GM19239 (cell line): Measurements from ENCODE around the gene DOK6.

Experiments used
- DNase-seq: peaks from one replicate; pipeline ENCODE4 v3.0.0; 2011; ENCODE audit warnings: low spot score; ENCODE audit not compliant: insufficient read length
- FAIRE-seq: peaks from 2 replicates; lab custom pipeline; 2011; peaks lifted over from hg19 to GRCh38; lab: Jason Lieb, UNC

Gene DOK6

DNA sequence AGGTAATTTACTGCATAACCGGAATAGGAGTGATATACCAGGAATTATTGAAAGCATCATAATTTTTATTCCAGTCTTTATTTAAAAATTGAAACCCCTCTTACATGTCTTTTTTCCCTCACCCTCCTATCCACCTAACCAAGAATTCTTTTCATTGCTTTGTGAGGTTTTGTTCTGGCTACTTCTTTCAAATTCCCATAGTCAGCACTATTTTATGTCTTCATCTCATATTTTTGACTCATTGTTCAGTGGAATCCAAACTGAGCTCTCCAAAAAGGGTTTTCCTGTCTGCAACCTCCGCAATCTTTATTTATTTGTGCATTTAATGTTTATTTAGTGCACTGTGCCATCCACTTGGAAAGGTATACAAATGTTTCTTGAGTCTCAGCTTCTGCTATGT, 128.5 kb downstream of the DOK6 start:
- FAIRE-seq: no peak
- no peak for DNase-seq

DNA sequence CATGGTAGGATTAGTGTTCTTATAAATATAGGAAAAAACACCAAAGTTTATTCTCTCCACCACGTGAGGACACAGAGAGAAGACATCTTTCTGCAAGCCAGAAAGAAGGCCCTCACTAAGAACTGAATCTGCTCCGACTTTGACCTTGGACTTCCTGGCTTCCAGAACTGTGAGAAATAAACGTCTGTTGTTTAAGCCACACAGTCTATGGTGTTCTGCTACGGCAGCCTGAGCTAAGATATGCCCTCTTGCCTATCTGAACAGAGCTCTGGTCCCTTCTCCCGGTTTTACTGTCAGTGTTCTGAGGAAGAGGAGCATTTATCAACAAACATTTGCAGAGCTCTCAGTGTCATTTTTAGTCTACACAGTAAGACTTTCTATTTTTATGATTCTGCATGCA, 131.3 kb downstream of the DOK6 start:
- no peak for FAIRE-seq
- no peak for DNase-seq

DNA sequence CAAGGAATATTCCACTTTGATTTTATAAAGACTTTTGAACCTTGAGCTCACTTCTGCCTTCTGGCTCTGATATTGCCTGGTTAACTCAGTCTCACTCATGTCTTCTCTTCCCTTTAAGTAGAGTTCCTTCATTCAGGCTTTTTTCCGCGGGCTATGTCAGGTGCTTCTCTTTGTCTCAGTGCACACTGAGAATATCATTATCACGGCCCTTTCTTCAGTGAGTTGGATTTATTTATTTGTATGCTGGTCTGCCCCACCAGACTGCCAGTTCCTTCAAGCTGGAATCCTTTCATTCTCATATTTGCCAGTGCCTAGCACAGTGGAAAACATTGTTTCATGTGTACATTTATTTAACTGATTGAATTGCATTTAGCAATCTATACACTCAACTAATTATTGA, 136.5 kb downstream of the DOK6 start:
- FAIRE-seq: no peak
- DNase-seq: no peak

DNA sequence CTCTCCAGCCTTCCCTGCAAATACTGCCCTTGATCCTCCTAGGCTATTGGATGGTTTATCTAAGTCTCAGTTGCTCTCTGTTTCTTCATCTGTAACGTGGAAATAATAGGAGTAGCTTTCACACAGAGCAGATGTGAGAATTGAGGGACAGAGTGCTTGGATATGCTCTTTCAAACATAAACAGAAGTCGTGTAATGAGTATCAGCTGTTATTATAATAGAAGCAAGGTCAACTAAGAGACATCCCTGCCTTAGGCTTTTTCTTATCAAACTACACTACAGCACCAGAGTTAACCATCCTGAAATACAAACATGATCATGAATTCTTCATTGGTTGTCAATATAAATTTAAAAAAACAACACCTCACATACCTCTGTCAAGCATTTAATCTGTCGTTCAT, 138.2 kb downstream of the DOK6 start:
- no peak for FAIRE-seq
- DNase-seq: no peak

DNA sequence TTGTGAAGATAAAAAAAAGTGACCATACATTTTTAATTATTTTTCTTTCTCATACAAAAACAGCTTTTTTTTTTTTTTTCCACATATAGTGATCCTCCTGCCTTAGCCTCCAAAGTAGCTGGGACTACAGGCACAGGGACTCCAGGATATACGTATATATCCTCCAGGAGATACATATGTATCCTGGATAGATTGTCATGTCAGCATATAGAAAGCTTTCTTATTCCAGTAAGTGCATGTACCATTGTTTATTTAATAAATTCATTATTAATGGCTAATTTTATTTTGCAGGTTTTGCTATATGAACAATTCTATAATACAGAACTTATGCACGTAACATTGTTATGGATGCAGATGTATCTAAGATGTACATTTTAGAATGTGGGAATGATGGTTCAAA, 138.7 kb downstream of the DOK6 start:
- no peak for DNase-seq
- FAIRE-seq: no peak

DNA sequence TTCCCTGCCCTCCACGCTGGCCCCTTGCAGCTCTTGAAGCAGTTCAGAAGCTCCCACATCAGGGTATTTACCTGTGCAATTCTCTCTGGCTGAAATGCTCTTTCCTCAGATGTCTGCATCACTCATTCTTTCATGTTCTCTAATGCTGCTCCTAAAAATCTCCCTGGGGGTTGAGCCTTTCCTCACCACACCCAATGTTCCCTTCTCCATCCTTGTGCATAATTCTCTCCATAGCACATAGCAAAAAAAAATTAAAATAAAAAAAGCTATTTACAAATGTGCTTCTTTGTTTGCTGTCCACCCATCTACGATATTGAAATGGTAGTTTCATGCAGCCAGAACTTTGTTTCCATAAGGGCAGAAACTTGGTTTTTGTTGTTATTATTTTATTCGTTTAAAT, 155.5 kb downstream of the DOK6 start:
- DNase-seq (no peak), FAIRE-seq (no peak)

DNA sequence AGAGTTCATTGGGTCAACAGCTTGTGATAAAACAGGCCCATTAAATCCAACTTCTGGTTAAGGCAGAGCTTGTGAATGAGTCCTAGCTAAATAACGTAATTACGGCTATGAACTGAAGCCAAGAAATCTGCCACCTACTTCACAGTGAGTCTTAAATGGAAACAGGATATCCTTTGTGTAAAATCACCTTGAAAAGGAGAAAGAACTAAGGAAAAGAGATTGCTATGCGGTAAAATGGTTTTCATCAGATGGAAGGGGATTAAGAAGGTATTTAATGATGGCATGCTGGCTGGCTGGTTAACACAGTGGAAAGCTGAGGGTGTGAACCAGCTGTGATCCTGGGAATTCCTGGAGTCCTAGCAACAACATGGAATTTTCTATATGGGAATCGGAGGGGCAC, 156.6 kb downstream of the DOK6 start:
- no peak for DNase-seq
- no peak for FAIRE-seq

DNA sequence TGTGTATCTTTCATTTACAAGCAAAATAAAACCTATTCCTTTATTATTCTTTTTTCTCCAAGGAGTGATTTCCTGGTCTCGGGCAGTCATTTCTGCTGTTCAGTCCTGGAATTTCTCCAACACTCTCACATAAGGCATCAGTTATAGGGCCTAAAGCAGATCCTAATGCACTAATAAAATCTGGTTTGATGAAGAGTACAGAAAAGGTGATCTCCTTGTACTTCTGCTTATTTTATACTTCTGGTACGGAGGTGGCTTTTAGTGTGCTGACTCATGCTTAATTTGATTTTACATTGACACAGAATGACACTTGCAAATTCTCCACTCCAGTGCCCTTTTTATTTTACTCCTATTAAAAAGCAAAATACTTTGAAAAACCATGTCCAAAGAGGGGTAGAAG, 157.4 kb downstream of the DOK6 start:
- DNase-seq: no peak
- FAIRE-seq: no peak

DNA sequence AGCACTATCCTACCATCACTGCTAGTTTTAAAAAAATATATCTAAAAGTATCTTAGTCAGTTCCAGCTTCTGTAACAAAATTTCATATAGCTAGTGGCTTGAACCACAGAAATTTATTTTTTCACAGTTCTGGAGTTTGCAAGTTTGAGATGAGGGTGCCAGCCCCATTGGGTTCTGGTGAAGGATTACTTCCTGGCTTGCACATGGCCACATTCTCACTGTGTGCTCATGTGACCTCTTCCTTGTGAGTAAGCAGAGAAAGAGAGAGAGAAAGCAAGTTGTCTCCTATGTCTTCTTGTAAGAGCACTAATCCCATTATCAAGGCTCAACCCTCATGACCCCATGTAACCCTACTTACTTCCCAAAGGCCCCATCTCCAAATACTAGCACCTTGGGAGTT, 158.9 kb downstream of the DOK6 start:
- DNase-seq: no peak
- no peak for FAIRE-seq

DNA sequence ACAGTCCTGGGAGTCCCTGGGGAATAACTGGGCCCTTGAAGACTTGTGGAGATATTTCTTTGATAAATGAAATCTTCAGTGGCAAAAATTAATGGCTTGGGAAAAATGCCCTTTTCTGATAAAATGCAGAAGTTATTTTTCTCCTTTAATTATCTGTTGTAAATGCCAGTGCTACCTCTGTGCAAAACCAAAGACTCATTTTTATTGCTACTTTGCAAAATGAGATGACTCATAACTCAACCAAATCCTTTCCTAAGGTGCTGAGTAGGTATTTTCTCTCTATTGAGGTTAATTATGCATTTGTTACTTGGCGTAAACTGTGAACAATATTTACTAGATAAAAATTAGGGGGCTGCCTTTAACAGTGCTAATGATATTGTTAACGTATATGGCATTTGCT, 163.9 kb downstream of the DOK6 start:
- DNase-seq (no peak), FAIRE-seq (no peak)

DNA sequence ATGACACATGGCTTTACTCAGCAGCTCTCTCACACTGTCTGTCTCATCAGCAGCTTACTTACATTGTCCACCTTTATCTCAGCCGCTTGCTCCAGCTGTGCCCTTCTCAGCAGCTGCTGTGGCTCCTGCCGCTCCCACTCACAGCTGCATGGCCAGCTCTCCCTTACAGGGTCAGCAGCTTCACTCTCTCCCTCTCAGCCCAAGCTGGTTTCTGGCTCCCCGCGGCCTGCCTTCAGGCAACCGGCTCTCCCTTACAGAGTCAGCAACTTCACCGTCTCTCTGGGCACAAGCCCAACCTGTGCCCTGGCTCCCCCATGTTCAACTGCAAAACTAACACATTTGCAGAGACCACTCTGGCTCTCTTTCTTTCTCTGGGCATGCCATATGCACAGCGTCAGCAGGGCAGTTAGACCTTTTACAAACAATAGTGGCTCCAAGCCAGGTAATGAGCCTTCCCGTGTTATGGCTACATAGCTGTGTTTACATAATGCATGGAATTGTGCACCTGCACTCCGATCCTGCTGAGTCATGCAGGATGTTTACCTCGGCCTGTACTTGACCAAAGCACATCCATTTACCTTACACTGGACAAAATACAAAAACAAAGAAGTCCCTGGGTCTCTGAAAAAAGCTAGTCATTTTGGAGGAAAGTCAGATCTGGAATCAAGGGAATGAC, 167.3 kb downstream of the DOK6 start:
- no peak for DNase-seq
- FAIRE-seq: no peak

DNA sequence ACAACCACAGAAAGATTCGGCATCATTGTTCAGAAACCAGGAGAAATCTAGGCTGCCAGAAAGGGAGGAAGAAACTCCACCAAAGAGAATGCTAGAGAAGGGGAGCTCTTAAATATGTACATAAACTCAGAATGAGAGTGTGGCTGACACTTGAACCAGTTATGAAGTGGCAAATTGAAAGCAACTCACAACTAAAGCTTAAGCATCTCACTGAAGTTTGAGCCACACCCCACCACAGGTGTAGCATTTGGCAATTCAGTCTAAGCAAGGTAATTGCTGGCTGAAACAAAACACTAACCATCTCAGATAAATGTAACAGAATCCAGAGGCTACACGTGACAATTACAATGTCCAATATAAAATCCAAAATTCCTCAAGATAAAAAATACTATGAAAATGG, 168.4 kb downstream of the DOK6 start:
- DNase-seq (no peak), FAIRE-seq (no peak)

DNA sequence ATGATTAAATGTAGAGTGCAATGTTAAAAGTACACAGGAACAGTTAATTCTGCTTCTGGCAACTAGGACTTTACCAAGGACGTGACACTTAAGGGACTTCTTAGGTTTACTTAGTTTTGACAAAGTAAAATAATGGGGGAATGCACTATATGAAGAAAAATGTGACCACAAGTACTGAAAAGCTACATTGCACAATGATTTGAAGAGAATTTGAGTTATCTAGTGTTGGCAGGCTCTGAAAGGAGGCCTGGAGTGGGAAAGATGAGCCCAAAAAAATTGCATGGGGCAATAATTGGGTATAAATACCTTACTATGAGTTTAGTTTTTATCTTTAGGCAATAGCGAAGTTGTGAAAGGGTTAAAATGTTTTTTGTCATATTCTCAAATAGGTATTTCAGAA, 173.7 kb downstream of the DOK6 start:
- DNase-seq (no peak), FAIRE-seq (no peak)

DNA sequence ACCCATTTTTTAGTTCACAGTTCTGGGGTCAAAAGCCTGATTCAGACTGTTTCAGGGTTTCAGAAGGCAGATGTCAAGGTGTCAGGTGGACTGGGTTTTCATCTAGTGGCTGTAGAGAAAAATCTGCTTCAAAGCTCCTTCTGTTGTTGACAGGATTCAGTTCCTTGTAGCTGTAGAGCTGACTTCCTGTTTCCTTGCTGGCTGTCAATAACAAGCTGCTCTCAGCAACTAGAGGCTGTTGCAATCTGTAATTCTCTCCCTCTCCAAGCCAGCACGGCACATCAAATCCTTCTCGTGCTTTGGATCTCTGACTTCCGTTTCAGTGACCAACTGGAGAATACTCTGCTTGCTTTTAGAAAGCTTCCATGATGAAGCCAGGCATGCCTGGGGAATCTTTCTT, 179.4 kb downstream of the DOK6 start:
- DNase-seq: peak; percentile 0
- peak; percentile 74 for FAIRE-seq

DNA sequence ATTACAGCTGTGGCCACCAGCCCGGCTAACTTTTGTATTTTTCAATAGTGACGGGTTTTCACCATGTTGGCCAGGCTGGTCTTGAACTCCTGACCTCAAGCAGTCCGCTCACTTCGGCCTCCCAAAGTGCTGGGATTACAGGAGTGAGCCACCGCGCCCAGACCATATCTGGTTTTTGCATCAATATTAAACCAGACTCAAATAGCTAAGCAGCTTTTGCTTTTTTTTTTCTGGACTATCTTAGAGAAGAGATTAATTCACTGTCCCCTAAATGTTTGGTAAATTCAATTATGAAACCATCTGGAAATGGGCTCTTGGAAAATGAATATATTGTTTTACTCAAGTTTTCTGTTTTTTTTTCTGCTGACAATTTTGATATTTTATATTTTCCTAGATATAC, 183.7 kb downstream of the DOK6 start:
- FAIRE-seq (no peak), DNase-seq (no peak)

DNA sequence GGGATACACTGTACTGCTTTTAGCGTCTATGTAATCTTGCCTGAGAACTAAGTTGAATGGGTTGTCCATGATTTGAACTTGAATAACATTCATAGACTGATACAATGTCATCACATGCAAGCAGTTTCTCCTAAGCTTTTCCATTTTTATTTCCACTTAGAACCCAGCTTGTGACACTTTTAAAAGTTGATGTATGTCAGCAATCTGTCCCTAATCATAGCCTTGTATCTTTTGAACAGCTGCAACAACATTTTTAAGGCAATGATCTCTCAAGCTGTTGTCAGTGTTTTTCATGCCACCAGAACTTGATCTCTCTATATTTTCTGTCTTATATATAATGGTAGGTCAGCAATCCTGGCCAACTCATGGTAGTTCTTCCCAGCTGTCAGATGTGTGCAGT, 185.0 kb downstream of the DOK6 start:
- DNase-seq (no peak), FAIRE-seq (no peak)

DNA sequence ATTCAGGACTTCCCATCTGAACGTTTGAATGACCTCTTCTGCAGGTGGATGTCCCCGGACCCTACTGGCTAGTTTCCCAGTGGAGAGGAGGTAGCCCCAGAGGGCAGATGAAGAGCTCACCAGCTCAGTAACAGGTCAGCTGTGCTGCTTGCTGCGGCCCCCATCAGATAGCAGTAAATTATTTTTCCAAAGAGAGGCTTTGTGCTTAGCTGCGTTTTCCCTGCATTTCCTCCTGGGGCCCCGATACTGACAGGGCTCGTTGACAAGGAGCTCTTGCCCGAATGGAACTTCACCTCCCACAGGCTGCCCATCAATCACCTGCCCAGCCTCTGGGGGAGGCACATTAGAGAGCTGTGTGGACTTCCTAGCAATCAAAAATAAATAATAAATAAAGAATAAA, 185.8 kb downstream of the DOK6 start:
- FAIRE-seq (no peak), DNase-seq (no peak)

DNA sequence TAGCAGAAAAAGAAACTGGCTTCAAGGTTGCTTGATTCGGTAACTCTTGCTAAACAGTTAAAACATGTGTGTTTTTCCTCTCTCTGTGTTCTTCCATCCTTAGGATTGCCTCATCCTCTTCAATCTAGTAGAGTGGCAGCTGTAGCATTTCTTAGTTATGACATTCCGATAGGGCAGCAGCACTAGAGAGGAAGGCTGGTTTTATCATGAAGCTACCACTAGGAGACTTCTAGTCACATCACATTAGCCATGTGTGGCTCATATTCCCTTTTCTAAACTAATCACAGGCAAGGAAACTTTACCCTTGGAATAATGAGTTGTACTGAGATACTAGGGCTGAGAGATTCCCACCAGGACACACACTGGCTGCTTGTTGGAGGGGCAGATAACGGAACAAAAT, 187.6 kb downstream of the DOK6 start:
- no peak for FAIRE-seq
- DNase-seq: no peak

DNA sequence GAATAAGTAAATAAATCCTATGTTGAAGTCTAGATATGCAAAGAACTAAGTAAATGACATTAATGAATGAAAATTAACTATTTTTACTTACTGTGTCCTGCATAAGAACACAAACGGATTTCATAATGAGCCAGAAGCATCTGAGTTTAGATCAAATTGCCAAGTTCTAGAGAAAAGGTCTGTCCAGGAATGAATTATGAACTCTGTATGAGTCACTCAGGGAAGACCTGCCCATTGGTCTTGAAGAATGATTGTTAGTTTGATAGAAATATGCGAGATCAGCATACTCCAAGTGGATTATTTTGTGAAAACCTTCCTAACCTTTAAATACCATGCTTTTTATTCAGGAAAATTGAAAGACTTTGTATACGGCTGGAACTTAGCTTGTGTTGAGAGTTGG, 189.5 kb downstream of the DOK6 start:
- FAIRE-seq: no peak
- no peak for DNase-seq

DNA sequence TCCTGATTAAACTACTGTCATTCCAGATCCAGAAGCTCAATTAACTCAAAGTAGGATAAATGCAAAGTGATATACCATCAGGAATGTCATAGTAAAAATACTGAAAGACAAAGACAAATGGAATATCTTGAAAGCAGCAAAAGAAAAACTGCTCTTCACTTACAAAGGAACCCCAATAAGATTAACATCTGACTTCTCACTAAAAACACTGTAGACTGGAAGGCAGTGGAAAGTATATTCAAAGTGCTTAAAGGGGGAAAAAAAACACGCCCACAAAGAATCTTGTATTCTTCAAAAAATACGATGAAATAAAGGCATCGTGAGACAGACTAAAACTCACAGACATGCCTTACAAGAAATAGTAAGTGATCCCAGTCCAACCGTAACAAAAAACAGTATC, 195.7 kb downstream of the DOK6 start:
- FAIRE-seq (no peak), DNase-seq (no peak)

DNA sequence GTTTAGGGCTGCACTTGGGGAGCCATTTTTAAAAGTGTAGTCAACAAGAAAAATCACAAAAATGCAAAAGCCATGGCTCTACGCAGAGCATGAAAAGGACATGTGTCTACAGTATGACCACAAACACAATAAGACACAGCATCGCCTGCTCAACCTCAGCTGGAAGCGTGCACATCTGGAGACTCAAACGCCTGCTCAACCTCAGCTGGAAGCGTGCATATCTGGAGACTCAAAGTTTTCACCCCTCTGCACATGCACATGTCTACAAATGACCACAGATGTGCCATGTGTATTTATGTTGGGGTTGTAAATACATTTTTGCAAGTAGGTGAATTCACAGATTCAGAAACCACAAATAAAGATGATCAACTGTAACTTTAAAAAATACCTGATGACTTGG, 196.9 kb downstream of the DOK6 start:
- DNase-seq (no peak), FAIRE-seq (no peak)

DNA sequence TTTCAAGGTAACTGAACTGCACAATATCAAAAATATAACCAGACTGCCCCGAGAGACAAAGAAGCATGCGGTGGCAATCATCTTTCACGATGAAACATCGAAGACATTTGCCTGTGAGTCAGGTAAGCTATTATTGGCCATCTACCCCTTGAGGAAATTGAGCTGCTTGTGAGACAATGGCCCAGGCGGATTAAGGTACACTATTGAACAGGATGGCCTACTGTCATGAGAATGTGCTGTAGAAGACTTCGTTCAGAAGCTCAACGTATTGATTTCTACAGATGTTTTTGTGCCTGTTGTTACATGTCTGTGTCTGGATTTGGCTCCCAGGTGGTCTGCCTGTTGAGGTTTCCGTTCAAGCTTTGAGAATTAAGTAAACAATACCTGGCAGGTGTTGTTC, 198.7 kb downstream of the DOK6 start:
- FAIRE-seq: no peak
- DNase-seq: no peak

DNA sequence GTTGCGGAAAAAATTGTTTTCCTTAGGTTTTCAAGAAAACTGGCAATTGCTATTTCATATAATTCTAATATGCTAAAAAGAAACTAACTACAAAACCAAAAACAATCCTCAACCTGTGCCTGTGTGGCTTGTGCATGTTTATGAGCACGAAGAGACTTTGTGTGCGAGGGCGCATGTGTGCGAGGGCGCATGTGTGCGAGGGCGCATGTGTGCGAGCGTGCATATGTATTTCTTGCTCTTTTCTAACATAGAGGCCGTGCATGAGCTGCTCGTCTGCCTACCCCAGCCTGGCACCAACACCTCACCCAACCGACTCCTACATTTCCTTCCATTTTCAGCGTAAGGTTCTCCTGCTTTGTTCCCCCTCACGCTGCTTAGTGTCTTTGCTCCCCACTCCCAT, 211.6 kb downstream of the DOK6 start:
- FAIRE-seq (no peak), DNase-seq (no peak)
